Measurements from ENCODE around the gene C1QTNF12. TPM values are rescaled to one million over a fixed set of nuclear protein-coding genes. Genes with fewer than 3 reads are reported as not detected.

Gene C1QTNF12
- total RNA-seq, 1 experiment from 2014 or later = 0.57 TPM

- no peak for DNase-seq (ENCODE audit: low read depth)
These were observed 5.5 kb downstream of the C1QTNF12 start for GRCh38 chr1:1240822-1241587.

GRCh38 chr1:1240348-1240732 is 6.2 kb downstream of the C1QTNF12 start:
- DNase-seq (ENCODE audit: low read depth) = no peak

GRCh38 chr1:1239614-1240347 is 6.7 kb downstream of the C1QTNF12 start:
- no peak for DNase-seq (ENCODE audit: low read depth)

- no peak for DNase-seq (ENCODE audit: low read depth)
These were observed 7.3 kb downstream of the C1QTNF12 start for GRCh38 chr1:1239227-1239613.

GRCh38 chr1:1238702-1239178 is 7.8 kb downstream of the C1QTNF12 start:
- DNase-seq (ENCODE audit: low read depth) = no peak

- no peak for DNase-seq (ENCODE audit: low read depth)
These were observed 8.4 kb downstream of the C1QTNF12 start for GRCh38 chr1:1237874-1238701.

- DNase-seq (ENCODE audit: low read depth) = no peak
These were observed 9.3 kb downstream of the C1QTNF12 start for GRCh38 chr1:1236945-1237873.

GRCh38 chr1:1236176-1236763 is 10.3 kb downstream of the C1QTNF12 start:
- DNase-seq (ENCODE audit: low read depth) = no peak

- DNase-seq (ENCODE audit: low read depth) = no peak
These were observed 11.3 kb downstream of the C1QTNF12 start for GRCh38 chr1:1235016-1235744.

GRCh38 chr1:1234180-1234808 is 12.2 kb downstream of the C1QTNF12 start:
- no peak for DNase-seq (ENCODE audit: low read depth)

GRCh38 chr1:1233567-1233892 is 13.0 kb downstream of the C1QTNF12 start:
- no peak for DNase-seq (ENCODE audit: low read depth)

- DNase-seq (ENCODE audit: low read depth) = no peak
These were observed 13.5 kb downstream of the C1QTNF12 start for GRCh38 chr1:1232796-1233566.

- no peak for DNase-seq (ENCODE audit: low read depth)
These were observed 14.2 kb downstream of the C1QTNF12 start, which contains the start of gene B3GALT6 for GRCh38 chr1:1232208-1232795. B3GALT6 (plus strand) TSS chr1:1232237; CDS start chr1:1232279, 42 bp downstream.

GRCh38 chr1:1231400-1232207 is 14.9 kb downstream of the C1QTNF12 start, which contains the start of gene SDF4:
SDF4 (minus strand) TSS chr1:1232001; CDS start chr1:1228772, 3,229 bp downstream.
- DNase-seq (ENCODE audit: low read depth) = peak; percentile 95

- DNase-seq (ENCODE audit: low read depth) = peak; percentile 71
These were observed 15.7 kb downstream of the C1QTNF12 start for GRCh38 chr1:1230656-1231399.

- DNase-seq (ENCODE audit: low read depth) = no peak
These were observed 16.8 kb downstream of the C1QTNF12 start for GRCh38 chr1:1229770-1230169.

All from LHCN-M2 (cell line).